ENCODE results near the gene UNC5B.

Gene UNC5B

DNA sequence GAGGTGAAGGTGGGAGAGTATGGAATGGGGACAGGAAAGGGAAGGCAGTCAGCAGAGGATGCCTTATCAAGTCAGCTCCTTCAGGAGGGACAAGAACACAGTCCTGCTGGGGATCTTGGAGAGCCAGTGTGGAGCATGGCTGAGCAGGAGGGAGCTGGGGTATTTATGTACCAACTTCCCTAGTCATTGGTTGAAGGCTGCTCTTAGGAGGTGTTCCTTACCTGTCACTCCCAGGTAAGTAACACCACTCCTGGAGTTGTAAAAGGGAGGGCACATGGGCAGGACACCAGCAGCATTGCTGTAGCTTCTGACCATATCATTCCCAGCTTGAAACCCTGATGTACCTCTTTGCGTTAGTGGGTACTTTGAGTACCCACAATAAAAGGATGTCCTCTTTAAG, 136.5 kb downstream of the UNC5B start:
- DNase-seq, result no peak

DNA sequence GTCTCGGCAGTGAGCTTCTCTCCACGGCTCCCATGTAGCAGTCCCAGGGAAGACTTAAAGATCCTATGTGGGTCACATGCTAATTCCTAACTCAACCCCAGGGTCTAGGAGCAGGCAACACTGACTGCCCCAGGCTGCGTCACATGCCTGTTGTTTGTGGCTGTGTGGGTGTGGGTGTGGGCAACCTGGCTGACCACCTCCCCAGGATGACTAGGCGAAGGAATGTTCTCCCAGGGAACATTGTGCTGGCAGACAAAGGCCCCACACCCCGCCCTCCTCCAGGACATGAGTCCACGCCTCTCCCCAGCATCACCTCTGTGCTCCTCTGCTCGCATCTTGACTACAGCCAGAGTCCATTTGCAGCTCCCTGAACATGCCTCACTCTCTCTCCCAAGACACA, 137.0 kb downstream of the UNC5B start:
- no peak for DNase-seq

DNA sequence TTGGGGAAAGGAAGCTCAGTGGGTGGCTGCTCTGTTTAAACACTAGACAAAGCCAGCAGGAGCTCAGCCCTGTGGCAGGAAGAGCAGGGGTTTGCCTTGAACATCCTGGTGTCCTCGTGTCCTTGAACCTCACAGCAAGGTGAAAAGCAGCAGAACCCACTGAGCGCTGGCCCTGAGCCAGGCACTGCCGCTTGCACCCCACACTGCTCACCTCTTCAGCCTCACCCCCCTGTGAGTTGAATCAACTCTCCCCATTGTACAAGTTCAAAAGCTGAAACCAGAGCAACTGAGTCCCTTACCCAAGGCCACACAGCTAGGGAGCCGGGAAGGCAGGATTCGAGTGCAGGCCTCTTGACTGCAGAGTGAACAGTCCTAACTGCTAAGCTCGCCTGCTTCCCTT, 138.7 kb downstream of the UNC5B start:
- DNase-seq, result no peak

DNA sequence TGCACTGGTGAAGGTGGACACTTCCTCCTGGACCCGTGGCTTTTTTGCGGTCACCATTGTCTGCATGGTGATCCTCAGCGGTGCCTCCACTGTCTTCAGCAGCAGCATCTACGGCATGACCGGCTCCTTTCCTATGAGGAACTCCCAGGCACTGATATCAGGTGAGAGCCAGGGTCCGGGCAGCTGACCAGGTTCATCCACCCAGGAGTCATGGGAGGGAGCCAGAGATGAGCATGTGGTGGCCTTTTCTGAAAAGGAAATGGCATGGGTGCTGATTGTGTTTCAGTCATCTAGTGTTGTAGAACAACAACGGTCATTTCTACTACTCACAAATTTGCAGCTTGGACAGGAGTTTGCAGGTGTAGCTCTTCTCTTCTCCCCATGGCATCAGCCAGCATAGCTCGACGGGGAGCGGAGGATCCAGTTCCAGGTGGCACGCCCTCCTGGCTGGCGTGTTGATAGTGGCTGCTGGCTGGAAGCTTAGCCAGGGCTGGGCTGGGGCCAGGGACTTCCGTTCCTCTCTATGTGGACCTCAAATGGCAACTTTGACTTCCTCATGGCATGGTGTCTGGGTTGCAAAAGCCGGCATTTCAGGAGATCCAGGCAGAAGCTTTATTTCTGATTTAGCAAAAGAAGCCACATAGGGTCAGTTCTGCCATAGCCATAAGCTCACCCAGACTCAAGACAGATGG, 139.4 kb downstream of the UNC5B start:
- no peak for DNase-seq
